Activated T-cell treated with anti-CD3 and anti-CD28 coated beads, Interleukin-2, amount 50 U/mL, for 4 hours (primary cell): ENCODE data around the gene KATNB1. TPM values are rescaled to one million over a fixed set of nuclear protein-coding genes. Genes with fewer than 3 reads are reported as not detected.
"Not testable (repeated sequence)": the region's sequence is repeated elsewhere in the genome, so short reads cannot be mapped to it uniquely, and the experiment has no call there.

Source experiments
- ATAC-seq, 2 donors: fragments of 200-7000 bp; cut with Tn5 transposase; one replicate each; pipeline ENCODE4 v1.10.0; 2021
- DNase-seq: peaks from one replicate; pipeline ENCODE4 v3.0.0-alpha.2; 2020
- H3K27me3 Mint-ChIP-seq: one replicate; pipeline ENCODE4 v1.8.0; 2021; ENCODE audit warnings: low read depth, mixed read lengths
- H3K36me3 Mint-ChIP-seq: one replicate; pipeline ENCODE4 v1.8.0; 2022; ENCODE audit warnings: mixed read lengths; ENCODE audit not compliant: insufficient read depth
- H3K4me1 Mint-ChIP-seq: one replicate; pipeline ENCODE4 v1.8.0; 2021; ENCODE audit warnings: low read depth, mixed read lengths
- H3K4me3 Mint-ChIP-seq: one replicate; pipeline ENCODE4 v1.8.0; 2021; ENCODE audit warnings: mild to moderate bottlenecking, moderate library complexity, mixed read lengths
- H3K9me3 Mint-ChIP-seq: one replicate; pipeline ENCODE4 v1.8.0; 2021; ENCODE audit warnings: mixed read lengths
- total RNA-seq, 3 donors: library from RNA; stranded (reverse); gene quantifications; one replicate each; pipeline ENCODE4 v1.2.1, GENCODE V29; 2021

KATNB1 gene
- total RNA-seq, 3 donors from 2014 or later, result 47.9 to 56.1 (median 55.5) TPM

- Mint-ChIP-seq H3K4me1 (peaks cover 20% of the 10 kb centered on the region), H3K9me3 (no peaks in the 10 kb centered on the region), H3K27me3 (no peaks in the 10 kb centered on the region), H3K36me3 (peaks cover 5% of the 10 kb centered on the region), H3K4me3 (no peak overlapping the region)
- DNase-seq (no peak), ATAC-seq (no peak)
These were observed 4.3 kb downstream of the KATNB1 start for GRCh38 chr16:57739756-57740422.

GRCh38 chr16:57740423-57741071, 5.0 kb downstream of the KATNB1 start:
- ATAC-seq (no peak), DNase-seq (no peak)
- Mint-ChIP-seq H3K4me3 (no peak overlapping the region), H3K36me3 (peaks cover 5% of the 10 kb centered on the region), H3K9me3 (no peaks in the 10 kb centered on the region), H3K4me1 (peaks cover 18% of the 10 kb centered on the region), H3K27me3 (no peaks in the 10 kb centered on the region)

GRCh38 chr16:57741660-57742191, 6.2 kb downstream of the KATNB1 start:
- Mint-ChIP-seq H3K4me1 (peaks cover 10% of the 10 kb centered on the region), H3K27me3 (no peaks in the 10 kb centered on the region), H3K4me3 (no peak overlapping the region), H3K36me3 (peaks cover 10% of the 10 kb centered on the region), H3K9me3 (no peaks in the 10 kb centered on the region)
- ATAC-seq (no peak), DNase-seq (no peak)

- DNase-seq (no peak), ATAC-seq (no peak)
- Mint-ChIP-seq H3K4me1 (peaks cover 2% of the 10 kb centered on the region), H3K27me3 (no peaks in the 10 kb centered on the region), H3K4me3 (no peak overlapping the region), H3K36me3 (peaks cover 10% of the 10 kb centered on the region), H3K9me3 (no peaks in the 10 kb centered on the region)
These were observed 7.0 kb downstream of the KATNB1 start for GRCh38 chr16:57742543-57742942.

- Mint-ChIP-seq H3K36me3 (peaks cover 10% of the 10 kb centered on the region), H3K4me3 (no peak overlapping the region), H3K9me3 (no peaks in the 10 kb centered on the region), H3K27me3 (no peaks in the 10 kb centered on the region), H3K4me1 (no peaks in the 10 kb centered on the region)
- DNase-seq, result no peak
- no peak for ATAC-seq
These were observed 7.9 kb downstream of the KATNB1 start for GRCh38 chr16:57743458-57743857.

- H3K9me3 Mint-ChIP-seq, result no peaks in the 10 kb centered on the region
These were observed 8.5 kb downstream of the KATNB1 start for GRCh38 chr16:57743886-57744641.

GRCh38 chr16:57744642-57744903, 9.0 kb downstream of the KATNB1 start:
- DNase-seq (no peak), ATAC-seq (no peak)
- Mint-ChIP-seq H3K4me3 (no peak overlapping the region), H3K9me3 (no peaks in the 10 kb centered on the region), H3K4me1 (no peaks in the 10 kb centered on the region), H3K36me3 (peaks cover 10% of the 10 kb centered on the region), H3K27me3 (no peaks in the 10 kb centered on the region)

More at GRCh38 chr16:57743886-57744641, 8.5 kb downstream of the KATNB1 start:
- Mint-ChIP-seq H3K36me3 (peaks cover 10% of the 10 kb centered on the region), H3K27me3 (no peaks in the 10 kb centered on the region), H3K4me3 (no peak overlapping the region), H3K4me1 (no peaks in the 10 kb centered on the region)
- ATAC-seq (no peak), DNase-seq (no peak)

GRCh38 chr16:57745768-57746167, 10.2 kb downstream of the KATNB1 start:
- H3K9me3 Mint-ChIP-seq, result no peaks in the 10 kb centered on the region
- no peaks in the 10 kb centered on the region for H3K4me1 Mint-ChIP-seq
- no peak for DNase-seq
- no peak overlapping the region for H3K4me3 Mint-ChIP-seq
- no peak for ATAC-seq
- peaks cover 10% of the 10 kb centered on the region for H3K36me3 Mint-ChIP-seq
- no peaks in the 10 kb centered on the region for H3K27me3 Mint-ChIP-seq

- H3K4me1 Mint-ChIP-seq, H3K4me3 Mint-ChIP-seq: not testable (repeated sequence)
- peaks cover 13% of the 10 kb centered on the region for H3K36me3 Mint-ChIP-seq
These were observed 10.7 kb downstream of the KATNB1 start for GRCh38 chr16:57746316-57746715.

GRCh38 chr16:57747091-57747490, 11.5 kb downstream of the KATNB1 start:
- Mint-ChIP-seq H3K36me3 (peaks cover 18% of the 10 kb centered on the region), H3K9me3 (no peaks in the 10 kb centered on the region), H3K4me3 (no peak overlapping the region), H3K27me3 (no peaks in the 10 kb centered on the region), H3K4me1 (no peaks in the 10 kb centered on the region)
- no peak for ATAC-seq
- no peak for DNase-seq

More at GRCh38 chr16:57746316-57746715, 10.7 kb downstream of the KATNB1 start:
- H3K27me3 Mint-ChIP-seq, H3K9me3 Mint-ChIP-seq, ATAC-seq, DNase-seq: not testable (repeated sequence)

- ATAC-seq (no peak), DNase-seq (no peak)
- no peak overlapping the region for H3K4me3 Mint-ChIP-seq
- H3K4me1 Mint-ChIP-seq, result no peaks in the 10 kb centered on the region
- no peaks in the 10 kb centered on the region for H3K9me3 Mint-ChIP-seq
- no peaks in the 10 kb centered on the region for H3K27me3 Mint-ChIP-seq
- peaks cover 18% of the 10 kb centered on the region for H3K36me3 Mint-ChIP-seq
These were observed 11.9 kb downstream of the KATNB1 start for GRCh38 chr16:57747496-57747895.

- no peak for DNase-seq
- H3K4me3 Mint-ChIP-seq, result no peak overlapping the region
- no peak for ATAC-seq
- H3K4me1 Mint-ChIP-seq, result no peaks in the 10 kb centered on the region
- H3K36me3 Mint-ChIP-seq, result peaks cover 16% of the 10 kb centered on the region
- no peaks in the 10 kb centered on the region for H3K9me3 Mint-ChIP-seq
- no peaks in the 10 kb centered on the region for H3K27me3 Mint-ChIP-seq
These were observed 12.4 kb downstream of the KATNB1 start for GRCh38 chr16:57747996-57748395.

GRCh38 chr16:57748596-57748995, 13.0 kb downstream of the KATNB1 start:
- Mint-ChIP-seq H3K4me3 (no peak overlapping the region), H3K36me3 (peaks cover 16% of the 10 kb centered on the region)
- ATAC-seq, result no peak

GRCh38 chr16:57749101-57749692, 13.6 kb downstream of the KATNB1 start:
- Mint-ChIP-seq H3K9me3 (no peaks in the 10 kb centered on the region), H3K4me3 (no peak overlapping the region), H3K36me3 (peaks cover 19% of the 10 kb centered on the region), H3K4me1 (no peaks in the 10 kb centered on the region), H3K27me3 (no peaks in the 10 kb centered on the region)
- ATAC-seq (no peak), DNase-seq (no peak)

More at GRCh38 chr16:57748596-57748995, 13.0 kb downstream of the KATNB1 start:
- H3K4me1 Mint-ChIP-seq, result no peaks in the 10 kb centered on the region
- H3K9me3 Mint-ChIP-seq, result no peaks in the 10 kb centered on the region
- no peaks in the 10 kb centered on the region for H3K27me3 Mint-ChIP-seq
- no peak for DNase-seq
